ENCODE data around the gene RTRAF.

Gene RTRAF

DNA sequence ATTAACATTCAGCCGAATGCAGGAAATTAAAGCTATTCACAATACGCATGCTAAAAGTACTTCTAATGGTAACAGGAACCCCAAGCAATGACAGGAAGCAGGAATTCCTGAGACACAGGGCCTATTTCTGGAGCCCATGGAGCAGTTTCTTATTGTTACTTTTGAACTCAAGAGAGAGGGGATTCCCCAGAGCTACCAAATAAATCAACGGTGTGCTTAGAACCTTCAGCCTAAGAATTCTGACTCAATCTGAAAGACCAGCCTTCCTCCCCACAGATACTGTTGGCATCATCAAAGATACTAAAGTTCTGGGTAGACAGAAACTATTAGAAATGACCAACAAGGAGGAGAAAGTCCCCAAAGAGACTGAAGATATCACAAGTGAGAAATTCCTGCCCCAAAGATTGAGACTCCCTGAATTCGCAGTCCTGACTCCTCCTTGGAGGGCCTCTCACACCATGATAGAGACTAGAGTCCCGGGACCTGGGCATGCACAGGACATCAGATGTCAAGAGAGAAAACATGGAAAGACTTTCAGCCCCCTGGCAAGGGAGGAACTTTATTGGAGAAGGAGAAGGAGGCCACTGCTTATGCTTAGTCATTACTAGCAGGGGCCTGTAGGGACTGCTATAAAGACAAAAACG is 32.7 kb downstream of the RTRAF start:
- no peak for DNase-seq (ENCODE audit: low read depth)

DNA sequence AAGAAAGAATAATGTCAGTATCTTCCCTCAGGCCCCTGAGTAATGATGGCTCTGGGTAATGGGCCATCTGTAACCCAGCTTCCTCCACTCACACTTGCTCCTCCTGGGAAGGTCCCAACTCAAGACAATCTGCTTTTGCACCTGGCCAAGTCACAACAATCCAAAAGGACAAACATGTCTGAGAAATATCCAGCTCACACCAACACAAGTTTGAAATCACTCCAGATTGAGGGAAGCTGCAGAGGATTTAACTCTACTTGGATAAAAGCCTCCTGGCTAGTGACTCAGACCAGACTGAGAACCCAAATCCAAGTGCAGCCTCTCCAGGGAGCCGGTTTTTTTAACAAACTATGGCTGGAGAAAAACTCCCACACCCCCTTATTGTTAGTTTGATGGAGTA is 34.2 kb downstream of the RTRAF start:
- no peak for DNase-seq (ENCODE audit: low read depth)

DNA sequence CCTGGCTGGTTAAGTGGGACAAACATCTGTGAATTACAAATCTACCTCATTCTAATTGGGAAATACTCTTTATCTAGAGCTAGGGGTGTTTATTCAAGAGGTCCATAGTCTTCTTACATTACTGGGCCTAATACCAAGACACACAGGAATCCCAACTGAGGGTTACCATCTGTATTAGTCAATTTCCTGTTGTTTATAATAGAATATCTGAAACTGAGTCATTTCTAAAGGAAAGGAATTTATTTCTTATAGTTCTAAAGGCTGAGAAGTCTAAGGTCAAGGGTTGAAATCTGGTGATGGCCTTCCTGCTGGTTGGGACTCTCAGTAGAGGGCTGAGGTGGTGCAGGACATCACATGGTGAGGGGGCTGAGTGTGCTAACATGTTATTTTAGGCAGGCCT is 36.0 kb downstream of the RTRAF start:
- DNase-seq (ENCODE audit: low read depth) = no peak

DNA sequence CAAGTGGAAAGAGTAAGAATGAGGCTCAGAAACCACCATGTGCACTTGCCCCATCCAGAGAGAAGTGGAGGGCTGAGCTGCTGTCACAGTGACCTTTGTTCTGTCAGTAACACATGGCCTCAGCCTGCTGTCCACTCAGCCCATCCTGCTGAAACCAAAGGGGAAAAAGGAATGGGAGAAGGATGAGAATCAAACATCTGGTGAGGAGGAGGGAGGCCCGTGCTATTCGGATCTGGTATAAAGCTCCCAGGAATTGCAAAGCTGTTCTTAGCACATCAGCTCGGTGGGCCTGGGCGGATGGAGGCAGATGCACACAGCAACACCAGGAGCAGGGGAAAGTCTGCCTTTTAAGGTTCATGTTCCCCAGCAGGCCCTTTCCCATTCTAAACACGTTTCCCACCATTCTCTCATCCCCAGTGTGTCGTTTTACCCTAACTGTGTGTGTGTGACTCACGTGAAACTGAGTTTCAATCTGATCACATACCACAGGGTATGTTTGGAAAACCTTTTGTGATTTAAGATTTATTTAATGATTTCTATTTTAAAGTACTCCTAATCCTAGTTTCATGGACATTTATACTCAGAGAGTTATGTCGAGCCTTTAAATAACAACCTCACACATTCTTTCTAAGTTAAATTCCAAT is 36.8 kb downstream of the RTRAF start:
- DNase-seq (ENCODE audit: low read depth) = no peak

DNA sequence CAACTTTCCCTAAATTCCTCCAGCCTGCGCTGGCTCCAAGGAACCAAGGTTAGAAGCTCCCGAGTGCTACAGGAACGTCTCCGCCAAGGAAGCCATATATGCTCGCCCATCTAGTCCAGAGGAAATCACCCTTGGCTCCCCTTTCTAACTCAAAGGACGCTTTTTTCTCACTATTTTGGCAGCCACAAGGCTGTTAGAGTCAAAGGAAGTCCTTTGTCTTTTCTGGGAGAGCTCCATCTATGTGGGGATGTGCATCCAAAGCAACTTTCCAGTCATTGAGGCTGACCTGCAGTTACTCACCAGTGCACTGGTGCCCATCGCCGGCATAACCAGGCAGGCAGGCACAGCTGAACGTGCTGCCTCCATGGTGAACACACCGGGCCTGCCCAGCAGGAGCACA is 37.6 kb downstream of the RTRAF start:
- no peak for DNase-seq (ENCODE audit: low read depth)

DNA sequence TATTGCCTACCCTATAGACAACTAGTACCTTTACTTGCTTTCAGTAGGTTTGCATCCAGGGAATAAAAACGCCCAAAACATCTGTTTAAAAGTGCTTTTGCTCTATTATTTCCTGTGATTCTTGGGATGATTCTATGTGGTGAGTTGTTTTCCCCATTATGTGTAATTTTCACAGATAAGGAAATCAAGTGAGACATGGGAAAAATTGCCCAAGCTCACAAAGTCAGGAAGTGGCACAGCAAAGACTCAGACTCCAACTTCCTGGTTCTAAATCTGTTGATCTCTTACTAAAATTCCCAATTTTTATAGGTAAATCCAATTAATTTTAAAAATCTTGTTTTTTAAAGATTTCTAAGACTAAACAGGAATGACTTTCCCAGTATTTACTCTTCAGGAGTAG is 40.5 kb downstream of the RTRAF start:
- DNase-seq (ENCODE audit: low read depth) = no peak

DNA sequence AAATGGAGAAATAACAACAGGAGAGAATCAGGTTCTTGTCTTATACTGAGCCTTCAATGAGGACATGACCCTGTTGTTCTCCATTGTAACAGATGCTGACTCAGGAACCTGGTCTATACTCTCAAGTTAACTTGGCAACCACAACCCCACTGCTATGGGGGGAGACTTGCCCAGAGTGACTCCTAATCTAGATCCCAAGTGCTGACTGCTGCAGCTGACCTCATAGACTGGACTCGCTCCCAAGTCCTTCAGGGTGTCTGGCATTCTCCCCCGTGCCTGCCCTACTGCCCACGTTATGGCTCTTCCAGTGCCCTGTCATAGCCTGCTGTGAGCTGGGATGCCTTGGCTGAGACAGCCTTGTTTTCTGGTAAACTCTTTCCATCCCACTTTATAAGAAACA is 42.4 kb downstream of the RTRAF start:
- no peak for DNase-seq (ENCODE audit: low read depth)

DNA sequence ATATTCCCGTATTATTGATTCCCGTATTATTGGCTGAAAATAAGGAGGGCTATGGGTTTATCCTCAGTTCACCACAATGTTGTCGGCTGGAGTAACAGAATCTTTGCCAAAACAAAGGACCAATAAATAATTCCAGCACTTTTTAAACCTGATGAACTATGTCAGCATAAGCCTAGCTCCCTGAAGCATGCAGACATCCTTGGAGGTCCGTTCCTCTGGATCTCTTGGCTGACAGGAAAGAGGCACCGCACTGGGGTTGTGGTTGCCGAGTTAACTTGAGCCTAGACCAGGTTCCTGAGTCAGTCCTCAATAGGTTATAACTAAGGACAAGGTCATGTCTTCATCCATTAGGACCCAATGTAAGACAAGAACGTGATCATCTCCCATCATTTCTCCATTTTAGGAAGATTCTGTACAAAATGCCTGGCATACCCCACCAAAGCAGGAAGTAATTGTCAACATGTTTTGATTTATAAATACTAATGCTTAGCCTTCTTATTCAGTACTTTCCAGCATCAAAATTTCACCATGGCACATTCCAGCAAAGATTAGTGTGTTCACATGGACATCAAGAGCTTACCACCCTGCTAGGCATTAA is 43.0 kb downstream of the RTRAF start:
- DNase-seq (ENCODE audit: low read depth) = no peak

DNA sequence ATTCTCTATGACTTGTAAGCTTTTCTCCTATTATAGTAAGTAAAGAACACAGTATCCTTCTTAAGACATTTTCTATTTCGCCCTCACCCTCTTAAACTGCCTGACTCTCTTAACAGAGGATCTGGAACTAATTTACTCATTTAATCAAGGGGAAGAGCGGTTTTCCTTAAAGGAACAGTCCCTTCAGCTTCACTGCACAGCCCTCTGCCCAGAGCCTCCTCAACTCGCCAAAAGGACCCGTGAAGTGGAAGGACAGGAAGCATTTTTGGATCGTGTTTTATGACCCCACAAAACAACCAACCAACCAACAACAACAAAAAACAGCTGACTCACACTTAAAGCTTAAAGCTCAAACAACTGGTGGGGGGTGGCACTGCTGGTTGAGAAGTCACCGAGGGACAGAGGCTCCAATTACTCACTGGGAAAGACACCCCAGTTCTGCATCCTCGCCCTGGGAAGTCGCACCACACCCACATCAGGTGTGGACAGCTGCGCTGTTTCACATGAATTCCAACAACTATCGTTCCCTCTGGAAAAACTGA is 43.8 kb downstream of the RTRAF start:
- no peak for DNase-seq (ENCODE audit: low read depth)

DNA sequence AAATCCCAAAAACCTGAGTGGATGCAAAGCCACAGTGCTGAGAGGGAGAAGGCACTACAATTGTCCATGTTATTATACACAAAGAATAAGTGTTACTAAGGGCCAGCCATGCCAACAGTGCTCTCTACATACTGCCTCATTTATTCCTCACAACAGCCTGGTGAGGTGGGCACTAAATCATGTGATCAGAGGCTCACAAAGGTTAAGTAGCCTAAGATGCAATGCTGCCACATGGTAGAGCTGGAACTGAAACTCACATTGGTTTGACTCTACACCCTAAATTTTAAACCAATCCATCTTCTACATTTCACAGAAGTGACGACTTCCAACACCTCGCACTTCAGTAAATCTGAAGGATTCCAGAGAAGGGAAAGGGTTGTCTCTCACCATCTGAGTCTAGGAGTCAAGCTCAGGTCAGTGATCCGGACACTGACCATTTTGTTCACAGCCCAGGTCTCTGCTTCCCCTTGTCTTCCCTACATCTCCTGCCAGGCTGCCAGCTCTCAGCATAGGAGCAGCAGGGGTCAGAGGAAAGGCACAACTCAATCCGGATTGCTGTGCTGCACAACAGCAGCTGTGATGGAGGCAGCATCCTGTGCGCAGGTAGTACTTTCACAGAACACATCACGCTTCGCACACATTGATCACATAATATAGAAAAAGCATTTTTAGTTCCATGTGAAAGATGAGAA is 49.9 kb downstream of the RTRAF start:
- no peak for DNase-seq (ENCODE audit: low read depth)

DNA sequence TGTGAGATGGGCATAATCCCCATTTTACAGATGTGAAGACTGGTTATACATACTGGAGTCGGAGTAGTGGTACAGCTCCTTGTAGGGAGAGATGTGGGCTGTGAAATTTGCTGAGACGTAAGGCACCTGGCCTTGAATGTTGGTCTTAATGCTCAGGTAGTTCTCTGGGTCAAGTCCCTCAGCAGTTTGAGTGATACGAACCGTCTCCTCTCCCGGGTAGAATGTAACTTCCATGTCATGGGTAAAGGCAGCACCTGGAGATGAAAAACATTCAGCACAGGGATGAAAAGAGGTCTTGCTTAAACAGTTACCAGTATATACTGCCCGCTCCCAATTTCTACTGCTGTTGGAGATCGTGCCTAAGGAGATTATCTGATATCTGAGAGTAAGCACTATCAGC is 51.3 kb downstream of the RTRAF start:
- no peak for DNase-seq (ENCODE audit: low read depth)

DNA sequence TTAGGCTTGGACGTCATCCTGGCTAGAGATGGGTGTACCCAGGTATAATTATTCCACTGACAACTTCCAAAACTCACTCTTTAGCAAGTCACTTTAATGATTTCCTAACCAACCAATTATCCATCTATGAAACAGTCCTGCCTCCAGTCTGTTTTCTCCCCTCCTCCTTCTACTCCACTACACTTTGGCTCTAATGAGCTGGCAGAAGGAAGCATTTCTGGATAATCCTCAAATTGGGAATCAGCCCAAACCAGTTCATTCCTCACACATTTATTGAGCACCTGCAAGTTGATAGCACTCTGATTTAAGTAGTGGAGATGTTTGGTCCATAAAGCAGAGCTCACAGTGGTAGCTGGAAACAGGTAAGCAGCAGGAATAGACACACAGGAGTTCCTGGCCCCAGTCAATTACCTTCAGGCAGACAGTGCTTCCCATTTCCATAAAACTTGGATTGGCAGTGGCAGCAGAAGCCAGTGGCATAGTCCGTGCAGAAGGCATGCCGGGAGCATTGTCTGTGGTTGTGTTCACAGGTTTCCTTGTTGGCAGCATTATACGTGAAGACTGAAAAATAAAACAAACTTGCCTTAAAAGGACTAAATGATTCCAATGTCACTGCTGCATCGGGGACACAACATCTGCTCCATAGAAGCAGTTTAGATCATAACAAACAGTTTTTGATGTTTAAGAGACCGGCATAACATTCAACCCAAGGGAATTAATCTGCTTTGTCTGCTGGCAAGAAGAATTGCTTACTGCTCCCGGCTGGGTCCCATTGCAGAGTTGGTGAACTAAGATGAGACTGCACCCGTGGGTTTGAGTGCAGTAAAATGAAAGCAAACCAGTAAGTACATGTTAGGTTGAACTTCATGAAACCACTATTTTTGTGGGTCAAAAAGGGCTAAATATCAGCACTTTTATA is 53.3 kb downstream of the RTRAF start:
- no peak for DNase-seq (ENCODE audit: low read depth)

DNA sequence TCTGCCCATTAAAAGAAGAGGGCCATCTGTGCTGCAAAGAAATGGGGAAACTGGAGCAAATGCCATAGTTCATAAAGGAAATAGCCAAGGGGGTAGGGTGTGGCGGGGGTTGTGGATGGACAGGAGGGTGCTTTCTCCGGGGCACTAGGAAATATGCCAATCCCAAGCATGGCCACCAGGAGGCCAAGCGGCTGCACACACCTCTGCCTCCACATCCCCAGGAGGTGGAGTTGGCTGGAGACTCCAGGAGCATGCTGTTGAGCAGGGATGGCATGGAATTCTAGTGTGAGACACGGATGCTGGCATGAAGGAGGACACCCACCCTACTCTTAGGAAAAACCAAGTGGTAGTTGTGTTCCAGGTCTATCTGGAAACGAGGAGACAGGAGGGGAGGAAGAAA is 54.3 kb downstream of the RTRAF start:
- no peak for DNase-seq (ENCODE audit: low read depth)

DNA sequence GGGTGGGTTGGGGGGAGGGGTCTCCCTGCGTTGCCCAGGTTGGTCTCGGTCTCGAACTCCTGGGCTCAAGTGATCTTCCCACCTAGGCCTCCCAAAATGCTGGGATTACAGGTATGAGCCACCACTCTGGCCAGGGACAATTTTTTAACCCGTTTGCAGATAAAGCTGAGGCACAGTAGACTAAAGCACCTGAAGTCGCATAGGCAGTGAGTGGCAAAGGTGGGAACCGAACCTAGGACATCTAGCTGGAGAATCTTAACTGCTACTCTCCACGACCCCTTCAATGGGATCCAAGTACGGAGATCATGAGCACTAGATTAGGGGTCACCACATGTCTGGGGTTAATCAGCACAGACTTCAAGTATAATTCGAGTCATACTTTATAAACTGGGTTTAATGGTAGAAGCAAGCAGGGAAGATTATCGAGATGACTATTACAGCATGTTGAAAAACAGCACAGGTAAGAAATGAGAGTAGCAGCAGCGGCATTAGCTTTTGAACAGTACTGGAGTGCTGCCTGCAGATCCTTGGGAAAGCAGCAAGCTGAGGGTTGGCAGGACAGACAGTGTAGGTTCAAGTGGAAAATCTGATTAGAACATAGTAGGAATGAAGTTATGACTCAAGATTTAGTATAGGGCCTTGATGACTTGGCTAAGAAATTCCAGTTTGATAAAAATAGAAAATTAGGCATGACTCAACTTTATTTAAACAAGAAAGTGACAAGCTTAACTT is 55.6 kb downstream of the RTRAF start:
- no peak for DNase-seq (ENCODE audit: low read depth)

DNA sequence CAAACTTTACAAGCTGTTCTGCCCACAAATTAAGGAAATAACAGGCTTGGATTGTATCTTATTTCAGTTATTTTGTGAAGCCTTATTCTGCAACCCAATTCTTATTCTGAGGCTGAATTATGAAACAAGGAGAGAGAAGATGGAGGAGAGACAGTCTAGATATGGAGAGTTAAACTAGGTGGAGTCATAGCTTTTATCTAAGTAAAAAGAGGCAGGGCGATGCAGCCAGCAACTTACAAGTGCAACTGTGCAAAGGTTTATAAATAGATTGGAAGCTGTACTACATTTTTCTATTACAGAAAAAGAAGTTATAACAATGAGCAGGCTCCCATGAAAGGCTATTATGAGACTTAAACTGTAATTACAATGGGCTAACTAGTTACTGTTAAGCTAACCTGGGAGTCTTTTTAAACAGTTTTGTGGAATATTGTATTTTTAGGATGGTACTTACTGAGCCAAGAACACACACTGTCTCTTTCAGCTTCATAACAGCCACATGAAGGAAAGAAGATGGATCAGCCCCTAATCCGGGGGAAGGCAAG is 57.1 kb downstream of the RTRAF start:
- DNase-seq (ENCODE audit: low read depth) = no peak

DNA sequence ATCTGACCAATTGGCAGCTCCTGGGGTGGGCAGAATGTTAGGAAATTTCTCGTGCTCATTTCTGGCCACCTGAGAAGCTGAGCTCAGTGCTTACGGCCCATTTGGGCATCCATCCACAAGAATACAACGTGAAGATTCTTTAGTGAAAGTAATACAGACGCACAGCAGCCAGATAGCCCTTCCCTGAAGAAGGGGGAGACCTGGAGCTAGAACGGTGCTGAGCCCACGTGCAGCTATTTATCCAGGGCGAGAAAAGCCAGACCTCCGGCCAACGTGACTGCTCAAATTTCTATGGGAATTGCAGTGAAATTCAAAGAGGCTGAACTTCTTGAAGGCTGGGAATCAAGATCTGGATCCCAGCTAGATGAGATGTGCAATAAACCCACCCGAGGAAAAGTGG is 58.8 kb downstream of the RTRAF start:
- no peak for DNase-seq (ENCODE audit: low read depth)

DNA sequence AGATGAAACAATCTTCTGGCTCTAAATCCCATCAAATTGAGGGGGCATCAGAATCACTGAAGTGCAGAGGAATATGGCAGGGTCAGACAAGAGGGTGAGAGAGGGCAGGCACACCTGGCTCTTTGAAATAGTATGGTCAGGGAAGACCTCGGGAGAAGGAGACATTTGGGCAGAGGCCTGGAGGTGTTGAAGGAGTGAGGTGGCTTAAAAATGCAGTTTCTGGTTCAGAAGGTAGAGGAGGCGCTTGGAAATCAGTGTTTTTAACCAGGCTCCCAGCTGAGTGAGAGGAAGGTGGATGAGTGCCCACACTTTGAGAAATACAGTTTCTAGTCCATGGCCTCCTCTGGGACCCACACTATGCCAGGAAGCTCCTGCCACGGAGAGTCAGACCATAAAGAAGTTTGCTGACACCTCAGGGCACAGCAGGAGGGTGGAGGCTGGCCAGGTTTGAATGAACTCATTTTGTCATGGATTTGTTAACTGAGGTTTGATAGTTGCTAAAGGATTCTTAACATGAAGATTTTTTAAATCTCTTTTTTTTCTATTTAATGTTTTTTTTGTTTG is 59.4 kb downstream of the RTRAF start:
- DNase-seq (ENCODE audit: low read depth) = no peak

DNA sequence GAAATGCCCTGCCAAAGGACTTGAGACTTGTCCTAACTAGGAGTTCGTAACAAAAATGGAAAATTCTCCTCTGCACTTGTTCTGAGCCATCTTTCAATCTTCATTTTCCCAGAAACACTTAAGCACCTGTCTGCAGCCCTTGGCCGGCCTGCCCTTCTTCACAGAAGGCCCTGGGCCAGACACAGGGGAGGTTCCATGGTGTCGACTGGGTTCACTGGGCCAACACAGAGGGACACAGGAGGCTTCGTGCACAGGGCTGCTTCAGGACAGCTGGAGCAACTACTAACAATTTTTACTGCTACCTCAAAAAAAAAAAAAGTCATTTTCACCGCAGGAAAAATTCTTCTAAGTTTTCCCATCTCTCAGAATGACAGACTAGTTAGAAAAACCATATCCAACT is 59.9 kb downstream of the RTRAF start:
- DNase-seq (ENCODE audit: low read depth) = no peak

DNA sequence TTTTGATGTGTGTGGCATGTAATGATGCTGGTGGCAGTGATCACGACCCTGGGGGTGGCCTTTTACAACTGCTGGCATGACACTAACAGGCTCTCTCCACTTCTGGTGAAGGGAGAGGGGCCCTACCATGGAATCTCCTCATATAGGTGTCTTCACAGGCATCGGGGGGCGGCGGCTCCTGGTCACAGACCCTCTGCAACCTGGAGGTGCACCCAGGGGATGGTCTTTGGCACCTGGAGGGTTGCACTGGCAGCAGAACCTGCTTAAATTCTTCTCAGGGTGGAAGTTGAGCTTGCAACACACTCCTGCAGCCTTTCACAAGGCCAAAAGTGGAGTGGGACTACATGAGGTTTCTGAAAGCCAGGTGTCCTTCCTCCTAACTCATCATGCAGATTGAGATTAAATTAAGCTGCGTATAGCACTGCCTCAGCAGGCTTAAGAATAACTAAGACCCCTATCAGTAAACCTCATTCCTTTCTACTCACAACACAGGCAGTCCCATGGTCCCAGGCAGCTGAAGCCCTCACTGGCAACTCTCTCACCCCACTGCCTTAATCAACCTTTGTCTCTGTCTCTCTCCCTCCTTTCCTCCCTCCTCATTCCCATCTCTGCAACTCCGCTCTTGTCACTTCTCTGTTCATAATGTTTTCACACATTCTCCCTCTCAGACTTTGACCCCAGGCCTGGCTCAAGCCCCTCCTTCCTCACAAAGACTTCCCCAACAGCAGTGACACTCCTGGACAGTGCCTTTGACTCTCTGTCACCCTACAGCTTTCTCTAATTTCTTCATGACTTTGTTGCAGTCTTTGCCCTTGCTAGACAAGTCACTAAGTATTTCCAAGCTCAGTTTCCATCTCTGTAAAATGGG is 60.6 kb downstream of the RTRAF start:
- no peak for DNase-seq (ENCODE audit: low read depth)

DNA sequence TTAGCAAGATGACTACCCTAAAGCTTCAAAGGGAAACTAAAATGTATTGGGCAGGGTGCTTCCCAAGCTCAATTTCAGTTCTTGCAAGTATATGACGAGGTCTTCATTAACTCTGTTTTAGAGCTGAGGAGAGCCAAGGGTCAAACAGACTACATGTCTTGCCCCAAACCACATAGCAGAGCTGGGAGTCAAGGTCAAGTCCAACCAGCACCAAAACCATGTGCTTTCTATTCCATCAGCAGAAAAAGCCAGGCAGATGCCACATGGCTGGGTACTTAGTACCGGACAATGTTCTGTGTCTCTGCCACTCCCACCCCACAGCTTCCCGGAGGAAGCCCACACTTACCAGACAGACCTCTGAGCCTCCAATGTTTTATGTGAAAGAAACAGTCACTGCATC is 61.9 kb downstream of the RTRAF start:
- no peak for DNase-seq (ENCODE audit: low read depth)
